HFF-Myc (cell line): ENCODE data around the gene PTPRN2.

ENCODE experiments used
- DNase-seq: peaks from one replicate; pipeline ENCODE4 v3.0.0-alpha.2; 2011; ENCODE audit warnings: low read depth; ENCODE audit errors: extremely low read depth
- H3K4me3 ChIP-seq: replicated peaks from 2 replicates; pipeline ENCODE4 v1.5.1; 2011; ENCODE audit warnings: low read depth, mild to moderate bottlenecking, control low read depth, low read length
- CTCF ChIP-seq: IDR thresholded peaks from 2 replicates; pipeline ENCODE4 v1.5.1; 2012; ENCODE audit warnings: mild to moderate bottlenecking, low read depth, low read length, control low read depth; ENCODE audit errors: missing control alignments

The PTPRN2 gene

GRCh38 chr7:157839672-157840167, 747.9 kb downstream of the PTPRN2 start:
- TF ChIP-seq CTCF = no peak
- no peak overlapping the region for H3K4me3 ChIP-seq
- no peak for DNase-seq

GRCh38 chr7:157839226-157839625, 748.4 kb downstream of the PTPRN2 start:
- no peak for DNase-seq
- no peak overlapping the region for H3K4me3 ChIP-seq
- TF ChIP-seq CTCF = no peak

DNA sequence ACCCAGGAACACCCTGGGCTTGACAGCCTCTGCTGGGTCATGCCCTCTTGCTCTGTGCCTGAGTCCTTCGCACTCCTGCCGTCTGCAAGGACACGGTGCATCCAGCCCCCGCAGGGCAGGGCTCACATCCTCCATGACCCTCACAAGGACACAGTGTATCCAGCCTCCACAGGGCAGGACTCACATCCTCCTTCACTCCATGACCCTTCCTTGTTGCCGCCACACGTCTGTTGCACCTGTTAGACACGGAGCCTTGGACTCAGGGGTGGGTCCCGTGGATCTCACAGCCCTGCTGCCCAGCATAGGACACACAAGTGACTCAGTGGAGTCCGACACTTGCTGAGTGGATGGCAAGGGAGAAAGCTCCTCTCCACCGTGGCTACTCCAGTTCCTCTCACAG, 750.1 kb downstream of the PTPRN2 start:
- H3K4me3 ChIP-seq = no peak overlapping the region
- no peak for DNase-seq
- no peak for TF ChIP-seq CTCF

DNA sequence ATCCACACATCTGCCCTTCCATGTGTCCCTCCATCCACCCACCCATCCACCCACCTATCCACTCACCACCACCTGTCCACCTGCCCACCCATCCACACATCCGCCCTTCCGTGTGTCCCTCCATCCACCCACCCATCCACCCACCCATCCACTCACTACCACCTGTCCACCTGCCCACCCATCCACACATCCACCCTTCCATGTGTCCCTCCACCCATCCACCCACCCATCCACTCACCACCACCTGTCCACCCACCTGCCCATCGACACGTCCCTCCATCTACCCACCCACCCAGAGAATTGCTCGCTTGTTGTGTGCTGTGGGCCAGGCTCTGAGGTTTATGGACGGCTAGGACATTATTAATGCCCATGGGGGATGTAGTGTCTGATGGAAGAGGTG, 750.6 kb downstream of the PTPRN2 start:
- TF ChIP-seq CTCF = no peak
- DNase-seq = no peak
- H3K4me3 ChIP-seq = no peak overlapping the region

GRCh38 chr7:157834501-157835163, 753.0 kb downstream of the PTPRN2 start:
- no peak for DNase-seq
- H3K4me3 ChIP-seq = no peak overlapping the region
- no peak for TF ChIP-seq CTCF

GRCh38 chr7:157832866-157833607, 754.6 kb downstream of the PTPRN2 start:
- no peak overlapping the region for H3K4me3 ChIP-seq
- DNase-seq = no peak
- TF ChIP-seq CTCF = no peak

- DNase-seq = no peak
- TF ChIP-seq CTCF = no peak
- no peak overlapping the region for H3K4me3 ChIP-seq
These were observed 755.2 kb downstream of the PTPRN2 start for GRCh38 chr7:157832421-157832820.
